PC-3 (cell line): ENCODE data around the gene ZNF771. TPM values are rescaled to one million over a fixed set of nuclear protein-coding genes. Genes with fewer than 3 reads are reported as not detected.

Experiments used
- ATAC-seq: fragments of 200-7000 bp; cut with Tn5 transposase; 2 replicates; pipeline ENCODE4 v1.9.1; 2020; ENCODE audit warnings: mild to moderate bottlenecking, moderate library complexity
- BruUV-seq: library from RNA; stranded (reverse); fragments of 400-500 nt; replicated peaks from 2 replicates; lab custom pipeline; 2021; lab: Mats Ljungman, UMichigan
- CTCF ChIA-PET: fragments of 300-600 bp; sonication (Branson Sonifier 250); formaldehyde crosslinking; loops from one replicate; lab custom pipeline; 2022; ENCODE audit warnings: antibody characterized with exemption; lab: Charles Lee
- POLR2A ChIA-PET: fragments of 300-600 bp; sonication (Branson Sonifier 250); formaldehyde crosslinking; loops from one replicate; lab custom pipeline; 2022; ENCODE audit warnings: antibody characterized with exemption; ENCODE audit not compliant: unreplicated experiment; lab: Charles Lee
- DNase-seq: peaks from one replicate; pipeline ENCODE4 v3.0.0-alpha.2; 2015
- H2AFZ ChIP-seq: fragments of 300-600 bp; sonication (generic); 2 replicates; pipeline ENCODE4 v1.6.0; 2016; ENCODE audit warnings: antibody characterized with exemption, low read length
- H3F3A ChIP-seq: fragments of 300-600 bp; sonication (generic); one replicate; pipeline ENCODE4 v1.6.0; 2017; ENCODE audit warnings: antibody characterized with exemption, low read length, control low read depth, mild to moderate bottlenecking; ENCODE audit not compliant: unreplicated experiment
- H3K27ac ChIP-seq: fragments of 300-600 bp; sonication (generic); 2 replicates; pipeline ENCODE4 v1.5.1; 2016; ENCODE audit warnings: mild to moderate bottlenecking, low read length
- H3K27me3 ChIP-seq: fragments of 300-600 bp; sonication (generic); 2 replicates; pipeline ENCODE4 v1.6.1; 2016; ENCODE audit warnings: low read length, mixed read lengths
- H3K36me3 ChIP-seq: fragments of 300-600 bp; sonication (generic); 2 replicates; pipeline ENCODE4 v1.6.1; 2016; ENCODE audit warnings: low read depth, mixed run types, low read length, mixed read lengths
- H3K4me1 ChIP-seq: fragments of 300-600 bp; sonication (generic); 2 replicates; pipeline ENCODE4 v1.5.1; 2016; ENCODE audit warnings: low read length; ENCODE audit not compliant: insufficient read depth
- H3K4me2 ChIP-seq: fragments of 300-600 bp; sonication (generic); 2 replicates; pipeline ENCODE4 v1.6.0; 2016; ENCODE audit warnings: low read length
- H3K4me3 ChIP-seq: fragments of 300-600 bp; sonication (generic); 2 replicates; pipeline ENCODE4 v1.5.1; 2016; ENCODE audit warnings: mild to moderate bottlenecking, low read length, mixed read lengths
- H3K79me2 ChIP-seq: fragments of 300-600 bp; sonication (generic); 2 replicates; pipeline ENCODE4 v1.6.1; 2017; ENCODE audit warnings: low read length, mixed read lengths
- H3K9ac ChIP-seq: fragments of 300-600 bp; sonication (generic); 2 replicates; pipeline ENCODE4 v1.6.0; 2016; ENCODE audit warnings: mild to moderate bottlenecking, low read length
- H3K9me2 ChIP-seq: fragments of 300-600 bp; sonication (generic); replicated peaks from 2 replicates; pipeline ENCODE4 v1.6.1; 2016; ENCODE audit warnings: mixed run types, low read length, mixed read lengths
- H3K9me3 ChIP-seq: fragments of 300-600 bp; sonication (generic); 2 replicates; pipeline ENCODE4 v1.6.1; 2016; ENCODE audit warnings: low read length, mixed read lengths
- H4K20me1 ChIP-seq: fragments of 300-600 bp; sonication (generic); 2 replicates; pipeline ENCODE4 v1.6.1; 2016; ENCODE audit warnings: low read length, mixed read lengths
- EZH2 ChIP-seq: fragments of 300-600 bp; sonication (generic); IDR thresholded peaks from one replicate; pipeline ENCODE4 v1.6.1; 2017; ENCODE audit warnings: antibody characterized with exemption, mild to moderate bottlenecking, low read length; ENCODE audit not compliant: unreplicated experiment
- EZH2phosphoT487 ChIP-seq: fragments of 300-600 bp; sonication (generic); IDR thresholded peaks from 2 replicates; pipeline ENCODE4 v1.6.1; 2018; ENCODE audit warnings: mild to moderate bottlenecking, antibody characterized with exemption, low read length, borderline replicate concordance
- intact Hi-C: fragments of 100-400 bp; cut with micrococcal nuclease; formaldehyde crosslinking; loops from 2 replicates; pipeline ENCODE4 v1.9.0; 2023
- total RNA-seq: library from RNA; depleted of rRNA; stranded (reverse); fragments of >200 nt; gene quantifications from 2 replicates; pipeline ENCODE4 v1.2.3, GENCODE V29; 2014
- TF ChIP-seq, protein P1 (sequence below): fragments of 300-600 bp; sonication (generic); conservative IDR thresholded peaks from 2 replicates; pipeline ENCODE4 v1.5.1; 2017; ENCODE audit warnings: antibody characterized with exemption, low read depth, mild to moderate bottlenecking, low read length

Gene ZNF771
- total RNA-seq, 1 experiment from 2014 or later = 3.6 TPM

DNA sequence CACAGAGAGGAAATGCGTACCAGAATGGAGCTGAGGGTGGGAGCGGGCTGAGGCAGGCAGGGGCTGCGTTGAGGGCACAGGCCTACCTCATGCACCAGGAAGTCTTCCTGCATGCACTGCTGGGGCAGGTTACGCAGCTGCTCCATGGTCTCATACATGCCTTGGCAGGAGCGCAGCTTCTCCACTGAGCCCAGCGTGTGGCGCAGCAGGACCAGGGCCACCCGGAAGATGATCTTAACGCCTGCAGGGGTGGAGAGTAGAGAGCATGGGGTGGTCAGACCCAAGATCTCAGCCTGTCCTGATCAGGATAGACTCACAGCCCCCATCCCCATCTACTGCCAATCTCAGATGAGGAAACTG is 48.8 kb upstream of the ZNF771 start:
- peaks cover 15% of the 10 kb centered on the region for H3K4me1 ChIP-seq
- no peaks in the 10 kb centered on the region for H4K20me1 ChIP-seq
- H3K79me2 ChIP-seq = peaks cover 34% of the 10 kb centered on the region
- POLR2A ChIA-PET = no interaction called here
- H3K4me2 ChIP-seq = no peak overlapping the region
- no peak for ATAC-seq
- no peak for TF ChIP-seq EZH2
- TF ChIP-seq, protein P1, sequence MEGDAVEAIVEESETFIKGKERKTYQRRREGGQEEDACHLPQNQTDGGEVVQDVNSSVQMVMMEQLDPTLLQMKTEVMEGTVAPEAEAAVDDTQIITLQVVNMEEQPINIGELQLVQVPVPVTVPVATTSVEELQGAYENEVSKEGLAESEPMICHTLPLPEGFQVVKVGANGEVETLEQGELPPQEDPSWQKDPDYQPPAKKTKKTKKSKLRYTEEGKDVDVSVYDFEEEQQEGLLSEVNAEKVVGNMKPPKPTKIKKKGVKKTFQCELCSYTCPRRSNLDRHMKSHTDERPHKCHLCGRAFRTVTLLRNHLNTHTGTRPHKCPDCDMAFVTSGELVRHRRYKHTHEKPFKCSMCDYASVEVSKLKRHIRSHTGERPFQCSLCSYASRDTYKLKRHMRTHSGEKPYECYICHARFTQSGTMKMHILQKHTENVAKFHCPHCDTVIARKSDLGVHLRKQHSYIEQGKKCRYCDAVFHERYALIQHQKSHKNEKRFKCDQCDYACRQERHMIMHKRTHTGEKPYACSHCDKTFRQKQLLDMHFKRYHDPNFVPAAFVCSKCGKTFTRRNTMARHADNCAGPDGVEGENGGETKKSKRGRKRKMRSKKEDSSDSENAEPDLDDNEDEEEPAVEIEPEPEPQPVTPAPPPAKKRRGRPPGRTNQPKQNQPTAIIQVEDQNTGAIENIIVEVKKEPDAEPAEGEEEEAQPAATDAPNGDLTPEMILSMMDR = no peak
- TF ChIP-seq EZH2phosphoT487 = no peak
- no peaks in the 10 kb centered on the region for H3K9me3 ChIP-seq
- intact Hi-C loops = no loop called here
- H3K9ac ChIP-seq = no peak overlapping the region
- no peaks in the 10 kb centered on the region; the same call in 1 of the 2 replicates for H3K36me3 ChIP-seq
- no peak overlapping the region for H3K4me3 ChIP-seq
- CTCF ChIA-PET = no interaction called here
- no TSS peak for BruUV-seq
- no peaks in the 10 kb centered on the region for H3F3A ChIP-seq
- no peaks in the 10 kb centered on the region for H3K9me2 ChIP-seq
- no peak for DNase-seq
- no peak overlapping the region for H2AFZ ChIP-seq
- H3K27me3 ChIP-seq = no peaks in the 10 kb centered on the region
- no peak overlapping the region for H3K27ac ChIP-seq

DNA sequence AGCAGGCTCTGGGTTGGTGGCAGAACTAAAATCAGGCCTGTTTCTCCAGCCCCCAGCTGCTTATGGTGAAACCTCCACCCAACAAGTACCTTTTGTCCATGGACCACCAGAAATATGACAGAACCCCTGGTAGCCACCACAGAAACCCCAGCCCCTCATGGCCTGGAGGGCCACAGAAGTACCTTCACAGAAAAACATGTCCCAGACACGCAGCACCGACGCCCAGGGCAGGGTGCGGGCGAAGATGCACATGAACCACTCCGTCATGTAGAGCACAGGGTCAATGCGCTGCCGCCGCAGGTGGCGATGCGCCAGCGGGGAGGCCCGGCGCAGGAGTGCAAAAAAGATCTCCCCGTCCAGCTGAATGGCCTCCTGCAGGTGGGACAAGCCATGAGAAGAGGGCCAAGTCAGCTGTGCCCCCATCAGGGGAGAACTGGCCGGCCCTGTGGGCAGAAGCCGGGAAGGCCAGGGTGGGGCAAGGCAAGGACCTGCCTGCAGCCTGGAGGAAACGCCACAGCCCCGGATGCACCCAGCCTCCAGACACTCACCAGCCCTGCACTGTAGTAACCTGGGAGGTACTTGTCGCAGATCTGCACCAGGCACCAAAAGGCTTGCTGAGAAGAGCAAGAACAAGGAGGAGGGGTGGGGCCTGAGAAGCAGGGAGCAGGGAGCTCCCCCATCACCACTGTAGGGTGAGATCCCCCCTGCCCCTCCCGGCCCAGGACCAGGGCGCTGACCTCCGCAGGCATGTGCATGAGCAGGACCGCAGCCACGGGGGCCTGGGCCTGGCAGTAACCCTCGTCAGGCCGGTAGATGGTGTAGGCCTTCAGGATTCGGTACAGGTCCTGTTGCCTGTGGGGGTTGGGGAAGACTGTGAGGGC is 48.2 kb upstream of the ZNF771 start:
- TF ChIP-seq, protein P1 = no peak
- no peak for TF ChIP-seq EZH2
- no peaks in the 10 kb centered on the region; the same call in 1 of the 2 replicates for H3K36me3 ChIP-seq
- H3K4me3 ChIP-seq = no peak overlapping the region
- no peaks in the 10 kb centered on the region for H3K9me3 ChIP-seq
- ChIA-PET POLR2A (no interaction called here), CTCF (no interaction called here)
- no peaks in the 10 kb centered on the region for H3F3A ChIP-seq
- H2AFZ ChIP-seq = no peak overlapping the region
- H3K27ac ChIP-seq = no peak overlapping the region
- DNase-seq = no peak
- no TSS peak for BruUV-seq
- no peak overlapping the region for H3K9ac ChIP-seq
- no peak for ATAC-seq
- intact Hi-C loops = no loop called here
- H3K27me3 ChIP-seq = no peaks in the 10 kb centered on the region
- H3K79me2 ChIP-seq = peaks cover 33% of the 10 kb centered on the region
- no peaks in the 10 kb centered on the region for H4K20me1 ChIP-seq
- no peak overlapping the region for H3K4me2 ChIP-seq
- no peaks in the 10 kb centered on the region for H3K9me2 ChIP-seq
- peaks cover 8% of the 10 kb centered on the region; the same call in 1 of the 2 replicates for H3K4me1 ChIP-seq

DNA sequence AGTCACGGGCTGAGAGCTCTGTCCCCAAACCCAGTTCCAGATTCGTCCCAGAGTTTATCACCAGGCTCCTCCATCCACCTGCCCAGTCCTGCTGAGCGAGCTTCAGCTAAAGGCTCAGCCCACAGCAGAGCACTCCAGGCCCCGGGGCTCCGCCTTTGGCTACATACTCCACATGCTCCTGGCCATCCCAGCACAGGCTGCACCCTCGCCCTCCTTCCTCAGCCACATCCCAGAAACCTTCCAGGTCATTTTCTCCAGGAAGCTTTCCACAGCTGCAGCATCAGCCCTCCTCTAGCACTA is 47.6 kb upstream of the ZNF771 start:
- Histone ChIP-seq H3K36me3 (no peaks in the 10 kb centered on the region; the same call in 1 of the 2 replicates), H3K9me2 (no peaks in the 10 kb centered on the region), H3K27me3 (no peaks in the 10 kb centered on the region), H2AFZ (no peak overlapping the region), H3F3A (no peaks in the 10 kb centered on the region), H3K79me2 (peaks cover 33% of the 10 kb centered on the region), H3K9me3 (no peaks in the 10 kb centered on the region), H3K27ac (no peak overlapping the region), H3K4me1 (peaks cover 8% of the 10 kb centered on the region; the same call in 1 of the 2 replicates), H3K9ac (no peak overlapping the region), H3K4me3 (no peak overlapping the region), H4K20me1 (no peaks in the 10 kb centered on the region), H3K4me2 (no peak overlapping the region)
- DNase-seq = no peak
- no peak for TF ChIP-seq EZH2phosphoT487
- TF ChIP-seq, protein P1 = no peak
- TF ChIP-seq EZH2 = no peak
- BruUV-seq = no TSS peak
- POLR2A ChIA-PET = no interaction called here
- CTCF ChIA-PET = no interaction called here
- no peak for ATAC-seq
- intact Hi-C loops = no loop called here
